Omental fat pad (tissue), 4 donors: ENCODE data around the gene FARSB. TPM values are rescaled to one million over a fixed set of nuclear protein-coding genes. Genes with fewer than 3 reads are reported as not detected.

ENCODE experiments used
- ATAC-seq: fragments of 150-250 bp; one replicate; pipeline ENCODE4 v1.9.1; 2016; ENCODE audit warnings: mild to moderate bottlenecking, moderate library complexity; ENCODE audit not compliant: low FRiP score
- DNase-seq: peaks from one replicate; pipeline ENCODE4 v3.0.0-alpha.2; 2019; ENCODE audit warnings: low spot score
- total RNA-seq, 4 donors: library from RNA; depleted of rRNA; stranded (reverse); fragments of >200 nt; gene quantifications; one replicate each; pipeline ENCODE4 v1.1.0, GENCODE V29; 2016
- TF ChIP-seq, protein P1 (sequence below), 3 donors: fragments of 450-650 bp; IDR thresholded peaks; one replicate each; pipeline ENCODE4 v1.5.1; 2016 to 2017; ENCODE audit warnings: antibody characterized with exemption in 3 of 3, mild to moderate bottlenecking in 3 of 3, moderate library complexity in 2 of 3

FARSB gene
- total RNA-seq, 4 donors from 2014 or later, result 11.8 to 18.4 (median 14.8) TPM

DNA sequence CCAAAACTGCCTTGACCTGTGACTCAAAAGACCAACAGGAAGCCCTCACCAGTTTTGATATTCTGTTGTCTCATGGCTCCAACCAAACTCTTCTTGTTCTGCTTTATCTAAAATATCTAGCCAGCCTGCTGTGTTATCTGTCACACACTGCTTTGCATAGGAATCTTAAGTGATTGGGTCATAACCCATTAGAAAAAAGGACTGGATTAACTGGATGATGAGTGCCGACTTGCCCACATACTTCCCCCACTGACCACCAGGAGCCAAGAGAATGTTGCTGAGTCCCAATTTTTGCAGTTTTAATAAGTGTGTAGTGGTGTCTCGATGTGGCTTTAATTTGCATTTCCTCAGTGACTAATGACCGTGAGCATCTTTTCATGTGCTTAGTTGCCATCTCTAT lies 22.1 kb upstream of the FARSB start:
- TF ChIP-seq, protein P1, sequence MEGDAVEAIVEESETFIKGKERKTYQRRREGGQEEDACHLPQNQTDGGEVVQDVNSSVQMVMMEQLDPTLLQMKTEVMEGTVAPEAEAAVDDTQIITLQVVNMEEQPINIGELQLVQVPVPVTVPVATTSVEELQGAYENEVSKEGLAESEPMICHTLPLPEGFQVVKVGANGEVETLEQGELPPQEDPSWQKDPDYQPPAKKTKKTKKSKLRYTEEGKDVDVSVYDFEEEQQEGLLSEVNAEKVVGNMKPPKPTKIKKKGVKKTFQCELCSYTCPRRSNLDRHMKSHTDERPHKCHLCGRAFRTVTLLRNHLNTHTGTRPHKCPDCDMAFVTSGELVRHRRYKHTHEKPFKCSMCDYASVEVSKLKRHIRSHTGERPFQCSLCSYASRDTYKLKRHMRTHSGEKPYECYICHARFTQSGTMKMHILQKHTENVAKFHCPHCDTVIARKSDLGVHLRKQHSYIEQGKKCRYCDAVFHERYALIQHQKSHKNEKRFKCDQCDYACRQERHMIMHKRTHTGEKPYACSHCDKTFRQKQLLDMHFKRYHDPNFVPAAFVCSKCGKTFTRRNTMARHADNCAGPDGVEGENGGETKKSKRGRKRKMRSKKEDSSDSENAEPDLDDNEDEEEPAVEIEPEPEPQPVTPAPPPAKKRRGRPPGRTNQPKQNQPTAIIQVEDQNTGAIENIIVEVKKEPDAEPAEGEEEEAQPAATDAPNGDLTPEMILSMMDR (IDR thresholded peaks at IDR 0.05), result no peak
- DNase-seq, result no peak
- no peak for ATAC-seq

DNA sequence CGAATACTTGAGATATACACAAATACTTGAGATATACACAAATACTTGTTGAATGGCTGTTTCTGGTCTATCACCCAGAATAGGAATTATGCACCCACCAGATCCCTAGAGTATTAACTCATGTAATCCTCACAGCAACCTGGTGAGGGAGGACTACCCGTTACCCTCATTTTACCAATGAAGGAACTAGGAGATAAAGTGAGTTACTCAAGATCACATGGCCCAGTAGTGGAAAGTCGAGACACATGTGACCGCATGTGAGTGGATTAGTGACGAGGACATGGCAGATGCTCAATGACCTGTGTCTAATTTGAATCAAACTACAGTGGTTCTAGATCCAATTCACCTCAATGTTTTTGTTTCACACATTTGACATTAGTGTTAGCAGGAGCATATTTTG lies 18.0 kb upstream of the FARSB start:
- ATAC-seq (no peak), DNase-seq (no peak)
- TF ChIP-seq, protein P1 (IDR thresholded peaks at IDR 0.05), result no peak

DNA sequence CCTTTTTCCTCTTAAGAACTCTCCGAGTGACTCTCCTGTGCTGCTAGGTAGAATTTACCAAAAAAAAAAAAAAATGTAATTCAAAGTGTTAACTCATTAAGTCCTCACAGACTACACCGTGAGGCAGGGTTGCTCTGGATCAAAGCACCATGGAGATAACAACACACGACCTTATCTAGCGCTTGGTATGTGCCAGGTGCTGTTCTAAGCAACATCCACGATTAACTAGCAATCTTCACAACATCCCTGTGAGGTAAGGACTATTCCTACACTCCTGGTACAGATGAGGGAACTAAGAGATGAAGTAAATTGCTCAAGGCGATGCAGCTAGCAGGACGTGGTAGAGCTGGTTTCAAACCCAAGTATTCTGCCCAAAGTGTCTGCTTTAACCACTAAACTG lies 17.4 kb upstream of the FARSB start:
- ATAC-seq (no peak), DNase-seq (no peak)
- TF ChIP-seq, protein P1 (IDR thresholded peaks at IDR 0.05), result no peak

DNA sequence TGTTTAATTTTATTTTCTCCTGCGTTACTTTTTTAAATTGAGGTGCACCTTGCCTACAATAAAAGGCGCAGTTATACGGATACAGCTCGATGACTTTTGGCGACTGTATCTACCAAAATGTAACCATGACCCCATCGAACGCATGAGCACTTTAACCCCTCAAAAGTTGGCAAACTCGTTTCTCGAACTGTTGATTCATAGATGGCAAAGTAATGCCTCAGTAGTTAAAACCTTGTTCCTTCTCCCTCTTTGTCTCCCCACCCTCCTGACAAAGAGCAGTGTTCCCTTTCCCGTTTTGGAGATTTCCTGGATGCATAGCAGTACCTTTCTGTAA lies 16.1 kb upstream of the FARSB start:
- TF ChIP-seq, protein P1 (IDR thresholded peaks at IDR 0.05), result no peak
- ATAC-seq (no peak), DNase-seq (no peak)

DNA sequence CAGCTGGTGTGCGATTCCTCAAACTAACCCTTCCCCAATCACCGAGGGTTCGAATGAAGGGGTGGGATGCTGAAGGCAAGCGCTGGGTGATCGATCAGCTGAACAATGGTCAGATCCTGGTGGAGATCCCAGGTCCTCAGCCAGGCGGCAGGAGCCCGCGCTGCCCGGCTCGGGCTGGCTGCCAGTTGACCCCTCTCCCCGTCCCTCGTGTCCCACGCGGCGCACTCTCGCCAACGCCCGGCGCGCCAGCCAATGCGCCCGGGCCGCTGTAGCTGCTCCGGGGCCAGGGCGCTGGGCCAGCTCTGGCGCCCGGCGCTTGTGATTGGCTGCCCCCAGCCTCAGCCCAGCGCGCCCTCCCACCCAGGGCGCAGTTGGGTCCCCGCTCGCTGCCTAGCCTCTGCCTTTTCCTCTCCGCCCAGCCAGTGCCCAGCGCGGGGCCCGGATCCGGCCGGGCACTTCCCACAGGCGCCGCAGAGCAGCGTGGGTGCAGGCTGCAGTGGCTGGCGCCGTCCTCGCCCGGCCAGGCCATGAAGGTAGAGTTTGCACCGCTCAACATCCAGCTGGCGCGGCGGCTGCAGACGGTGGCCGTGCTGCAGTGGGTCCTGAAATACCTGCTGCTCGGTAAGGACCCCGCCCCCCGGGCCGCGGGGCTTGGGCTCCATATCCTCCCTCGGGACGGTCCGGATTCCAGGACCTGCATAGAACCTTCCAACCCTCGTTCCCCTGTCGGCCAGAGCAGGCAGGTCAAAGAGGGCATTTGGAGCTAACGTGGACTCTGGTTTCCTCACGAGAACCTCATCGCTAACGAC lies 15.6 kb upstream of the FARSB start, which contains the start of gene MOGAT1:
Gene MOGAT1, plus strand, starts transcription at position 400 of the 809 bp plus-strand sequence. Its CDS starts 128 bp downstream, at position 528.
- DNase-seq (no peak), ATAC-seq (peak; percentile 77)
- TF ChIP-seq, protein P1 (IDR thresholded peaks at IDR 0.05), result no peak

DNA sequence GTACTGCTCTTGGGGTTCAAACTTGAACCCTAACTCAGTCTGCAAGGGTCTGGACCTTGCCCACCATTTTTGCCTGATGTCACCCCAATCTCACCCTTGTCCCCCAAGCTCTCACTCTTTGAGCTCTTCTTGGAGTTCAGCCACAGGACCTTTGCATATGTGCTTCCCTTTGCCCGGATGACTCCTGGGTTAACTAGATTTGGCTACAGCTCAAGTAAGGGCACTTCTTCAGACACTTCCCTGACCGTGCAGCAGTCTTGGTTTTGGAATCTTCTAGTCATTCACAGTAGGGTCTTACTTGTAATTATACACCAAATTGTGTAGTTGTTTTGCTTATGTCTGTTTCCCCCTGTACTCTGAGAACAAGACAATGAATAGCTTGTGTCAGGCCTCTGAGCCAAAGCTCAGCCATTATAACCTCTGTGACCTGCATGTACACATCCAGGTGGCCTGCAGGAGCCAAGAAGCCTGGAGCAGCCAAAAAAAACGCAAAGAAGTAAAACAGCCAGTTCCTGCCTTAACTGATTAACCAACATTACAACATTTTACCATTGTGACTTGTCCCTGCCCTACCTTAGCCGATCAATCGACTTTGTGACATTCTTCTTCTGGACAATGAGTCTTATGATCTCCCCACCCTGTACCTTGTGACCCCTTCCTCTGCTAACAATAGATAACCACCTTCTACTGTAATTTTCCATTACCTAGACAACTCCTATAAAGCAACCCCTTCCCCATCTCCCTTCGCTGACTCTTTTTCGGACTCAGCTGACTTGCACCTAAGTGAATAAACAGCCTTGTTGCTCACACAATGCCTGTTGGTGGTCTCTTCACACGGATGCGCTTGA lies 14.5 kb upstream of the FARSB start:
- ATAC-seq (no peak), DNase-seq (no peak)
- TF ChIP-seq, protein P1 (IDR thresholded peaks at IDR 0.05), result no peak
